ENCODE results near the gene WDR37. TPM values are rescaled to one million over a fixed set of nuclear protein-coding genes. Genes with fewer than 3 reads are reported as not detected.
"Not testable (repeated sequence)": the region's sequence is repeated elsewhere in the genome, so short reads cannot be mapped to it uniquely, and the experiment has no call there.

The WDR37 gene
- total RNA-seq, 2 experiments from 2014 or later, result 22.0 to 26.4 TPM

- DNase-seq, result peak; percentile 26
- no peaks in the 10 kb centered on the region for H3K36me3 Mint-ChIP-seq
- H3K4me3 Mint-ChIP-seq, result no peak overlapping the region
- H3K27ac Mint-ChIP-seq, result no peak overlapping the region
- no peak for ATAC-seq
- H3K4me1 Mint-ChIP-seq, result no peaks in the 10 kb centered on the region
- CTCF ChIA-PET, result no interaction called here
- no peaks in the 10 kb centered on the region for H3K27me3 Mint-ChIP-seq
- no peaks in the 10 kb centered on the region for H3K9me3 Mint-ChIP-seq (ENCODE audit: low read depth)
These were observed 103.2 kb downstream of the WDR37 start for GRCh38 chr10:1159131-1160061.

GRCh38 chr10:1160561-1161314 lies 104.6 kb downstream of the WDR37 start:
- Mint-ChIP-seq H3K27ac (no peak overlapping the region), H3K36me3 (no peaks in the 10 kb centered on the region), H3K9me3 (ENCODE audit: low read depth) (no peaks in the 10 kb centered on the region), H3K4me3 (no peak overlapping the region), H3K27me3 (no peaks in the 10 kb centered on the region), H3K4me1 (no peaks in the 10 kb centered on the region)
- ATAC-seq (no peak), DNase-seq (peak; percentile 22)
- CTCF ChIA-PET, result interaction anchor here (1.5 kb wide), 1 partner anchor 50 kb away, joined by 4 read pairs; no protein-coding TSS in a partner anchor

- H3K36me3 Mint-ChIP-seq; H3K27ac Mint-ChIP-seq; H3K4me1 Mint-ChIP-seq; H3K4me3 Mint-ChIP-seq; ATAC-seq; H3K9me3 Mint-ChIP-seq (ENCODE audit: low read depth); H3K27me3 Mint-ChIP-seq; DNase-seq: not testable (repeated sequence)
- CTCF ChIA-PET, result interaction anchor here (1.5 kb wide), 1 partner anchor 51 kb away, joined by 4 read pairs; no protein-coding TSS in a partner anchor
These were observed 105.1 kb downstream of the WDR37 start for GRCh38 chr10:1161315-1161673.

GRCh38 chr10:1162481-1163203 lies 106.5 kb downstream of the WDR37 start:
- H3K9me3 Mint-ChIP-seq (ENCODE audit: low read depth), result no peaks in the 10 kb centered on the region
- ATAC-seq (no peak), DNase-seq (no peak)
- H3K27me3 Mint-ChIP-seq, result no peaks in the 10 kb centered on the region
- H3K27ac Mint-ChIP-seq, result no peak overlapping the region
- no peaks in the 10 kb centered on the region for H3K36me3 Mint-ChIP-seq
- no peaks in the 10 kb centered on the region for H3K4me1 Mint-ChIP-seq
- no peak overlapping the region for H3K4me3 Mint-ChIP-seq
- CTCF ChIA-PET, result no interaction called here

DNA sequence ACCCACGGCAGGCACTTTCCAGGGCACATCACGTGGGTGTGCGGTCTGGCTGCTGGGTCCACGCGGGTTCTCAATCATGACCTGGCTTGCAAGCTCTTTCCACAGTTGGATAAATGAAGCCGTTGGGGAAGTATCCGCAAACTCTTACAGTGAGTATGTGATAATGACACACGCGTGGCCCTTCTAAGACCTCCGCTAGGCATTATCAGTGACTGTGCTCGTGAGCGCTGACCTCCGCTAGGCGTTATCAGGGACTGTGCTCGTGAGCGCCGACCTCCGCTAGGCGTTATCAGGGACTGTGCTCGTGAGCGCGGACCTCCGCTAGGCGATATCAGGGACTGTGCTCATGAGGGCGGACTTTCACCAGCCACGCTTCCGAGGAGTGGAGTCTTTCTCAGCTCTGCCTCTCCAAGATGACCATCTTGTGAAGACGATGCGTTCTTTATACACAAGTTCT lies 107.0 kb downstream of the WDR37 start:
- Mint-ChIP-seq H3K36me3 (no peaks in the 10 kb centered on the region), H3K4me3 (no peak overlapping the region), H3K9me3 (ENCODE audit: low read depth) (no peaks in the 10 kb centered on the region), H3K27me3 (no peaks in the 10 kb centered on the region), H3K4me1 (no peaks in the 10 kb centered on the region), H3K27ac (no peak overlapping the region)
- DNase-seq, result peak; percentile 36
- ATAC-seq, result no peak
- CTCF ChIA-PET, result no interaction called here

- no peaks in the 10 kb centered on the region for H3K27me3 Mint-ChIP-seq
- ATAC-seq (no peak), DNase-seq (no peak)
- no peaks in the 10 kb centered on the region for H3K36me3 Mint-ChIP-seq
- CTCF ChIA-PET, result no interaction called here
- H3K4me1 Mint-ChIP-seq, result no peaks in the 10 kb centered on the region
- H3K27ac Mint-ChIP-seq, result no peak overlapping the region
- no peak overlapping the region for H3K4me3 Mint-ChIP-seq
- H3K9me3 Mint-ChIP-seq (ENCODE audit: low read depth), result no peaks in the 10 kb centered on the region
These were observed 107.6 kb downstream of the WDR37 start for GRCh38 chr10:1163831-1164230.

GRCh38 chr10:1166101-1166827 lies 110.1 kb downstream of the WDR37 start:
- Mint-ChIP-seq H3K27ac (no peak overlapping the region), H3K9me3 (ENCODE audit: low read depth) (no peaks in the 10 kb centered on the region), H3K4me3 (no peak overlapping the region), H3K36me3 (no peaks in the 10 kb centered on the region), H3K4me1 (no peaks in the 10 kb centered on the region), H3K27me3 (no peaks in the 10 kb centered on the region)
- CTCF ChIA-PET, result no interaction called here
- ATAC-seq, result no peak
- DNase-seq, result no peak

DNA sequence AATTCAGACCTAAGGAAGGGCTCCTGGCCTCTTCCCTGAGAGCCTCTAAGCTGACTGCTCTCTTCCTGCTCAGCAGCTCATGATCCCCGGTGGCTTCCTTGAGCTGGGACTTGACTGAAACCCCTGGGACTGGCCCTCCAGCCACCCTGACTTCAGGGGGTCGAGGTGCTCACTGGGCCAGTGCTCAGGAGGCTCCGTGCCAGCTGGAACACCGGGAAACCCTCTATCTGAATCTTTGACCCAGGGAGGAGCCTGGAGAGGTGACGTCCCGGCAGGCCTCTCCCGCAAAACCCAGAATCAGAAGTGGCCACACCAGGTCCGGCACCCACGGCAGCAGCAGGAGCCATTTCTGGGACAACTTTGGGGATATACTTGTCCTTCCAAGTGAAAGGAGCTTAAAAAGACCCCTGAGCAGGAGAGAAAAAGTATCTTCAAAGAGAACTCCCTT lies 110.7 kb downstream of the WDR37 start:
- DNase-seq (no peak), ATAC-seq (no peak)
- Mint-ChIP-seq H3K27me3 (no peaks in the 10 kb centered on the region), H3K36me3 (no peaks in the 10 kb centered on the region), H3K4me3 (no peak overlapping the region), H3K27ac (no peak overlapping the region), H3K4me1 (no peaks in the 10 kb centered on the region), H3K9me3 (ENCODE audit: low read depth) (no peaks in the 10 kb centered on the region)
- CTCF ChIA-PET, result no interaction called here

- Mint-ChIP-seq H3K4me3 (no peak overlapping the region), H3K27me3 (no peaks in the 10 kb centered on the region), H3K27ac (no peak overlapping the region), H3K4me1 (no peaks in the 10 kb centered on the region), H3K36me3 (no peaks in the 10 kb centered on the region), H3K9me3 (ENCODE audit: low read depth) (no peaks in the 10 kb centered on the region)
- DNase-seq (no peak), ATAC-seq (no peak)
- CTCF ChIA-PET, result no interaction called here
These were observed 112.6 kb downstream of the WDR37 start for GRCh38 chr10:1168763-1169162.

DNA sequence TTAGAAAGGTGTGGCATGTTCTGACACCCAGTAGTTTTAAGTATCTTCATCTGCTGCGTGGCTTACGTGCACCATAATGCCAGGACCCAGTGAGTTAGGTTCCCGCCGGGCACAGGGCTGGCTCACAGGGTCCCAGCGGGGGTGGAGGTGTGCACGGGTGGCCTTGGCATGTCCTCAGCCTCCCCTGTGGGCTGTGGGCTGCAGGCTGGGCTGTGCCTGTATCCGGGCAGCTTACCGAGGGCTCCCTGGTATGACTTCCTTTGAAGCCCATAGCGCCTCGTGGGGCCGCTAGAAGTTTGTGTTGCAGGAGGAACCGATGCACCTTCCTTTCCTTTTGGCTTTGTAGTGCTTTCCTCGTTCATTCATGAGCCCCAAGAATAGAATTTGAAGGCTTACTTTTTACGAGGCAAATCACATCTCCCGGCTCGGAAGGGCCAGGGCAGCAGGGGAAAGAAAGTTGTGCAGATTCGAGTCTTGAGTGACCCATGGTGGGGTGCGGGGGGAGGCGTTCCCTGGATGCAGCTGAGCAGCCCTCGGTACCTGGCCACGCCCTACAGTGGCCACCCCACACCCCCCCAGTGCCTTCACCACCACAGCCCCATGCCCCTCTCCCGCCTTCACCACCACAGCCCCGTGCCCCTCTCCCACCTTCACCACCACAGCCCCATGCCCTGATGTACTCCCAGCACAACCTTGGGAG lies 113.2 kb downstream of the WDR37 start:
- Mint-ChIP-seq H3K27ac (no peak overlapping the region), H3K4me1 (no peaks in the 10 kb centered on the region)
- no peak for DNase-seq

DNA sequence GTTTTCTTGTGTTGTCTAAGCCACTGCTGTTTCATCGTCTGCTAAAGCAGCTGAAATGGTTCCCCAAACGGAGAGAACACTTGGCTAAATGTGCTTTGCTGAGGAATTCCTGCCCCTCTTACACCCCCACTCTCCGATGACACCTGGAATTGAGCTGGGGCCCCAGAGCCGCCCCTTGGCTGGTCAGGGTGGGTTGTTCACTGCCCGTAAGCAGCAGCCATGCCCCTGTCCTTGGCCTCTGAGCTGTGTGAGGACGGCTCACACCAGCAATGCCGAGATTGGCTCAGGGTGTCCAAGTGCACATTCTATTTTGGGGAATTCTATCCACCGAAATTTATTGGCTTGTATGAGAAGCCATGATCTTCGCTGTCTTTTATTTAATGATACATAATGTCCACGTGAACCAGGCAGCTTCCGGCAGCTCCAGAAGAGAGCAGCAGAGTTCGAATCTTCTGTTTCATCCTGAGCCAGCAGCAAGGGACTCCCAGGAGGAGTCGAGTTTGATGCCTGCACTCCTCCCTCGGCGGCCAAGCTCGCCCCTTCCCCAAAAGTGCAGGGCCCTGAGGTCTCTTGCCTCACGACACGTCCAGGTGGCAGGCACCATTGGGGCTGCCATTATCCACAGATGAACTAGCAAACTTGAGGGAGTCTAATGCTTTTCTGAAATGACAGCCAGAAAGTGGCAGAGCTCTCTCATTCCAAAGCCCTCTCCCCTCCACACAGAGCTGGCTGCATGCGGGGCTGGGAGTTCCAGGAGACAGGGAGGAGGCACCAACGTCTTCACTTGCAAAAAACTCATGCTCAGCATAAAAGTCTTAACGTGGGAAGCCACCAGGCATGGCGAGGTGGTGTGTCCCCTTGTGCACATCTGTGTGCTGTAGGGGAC lies 114.0 kb downstream of the WDR37 start:
- Mint-ChIP-seq H3K4me3 (no peak overlapping the region), H3K9me3 (ENCODE audit: low read depth) (no peaks in the 10 kb centered on the region), H3K4me1 (no peaks in the 10 kb centered on the region), H3K36me3 (no peaks in the 10 kb centered on the region), H3K27ac (no peak overlapping the region), H3K27me3 (no peaks in the 10 kb centered on the region)
- ATAC-seq (no peak), DNase-seq (no peak)
- CTCF ChIA-PET, result no interaction called here

More for the DNA sequence above, 113.2 kb downstream of the WDR37 start:
- CTCF ChIA-PET, result no interaction called here
- Mint-ChIP-seq H3K36me3 (no peaks in the 10 kb centered on the region), H3K9me3 (ENCODE audit: low read depth) (no peaks in the 10 kb centered on the region), H3K27me3 (no peaks in the 10 kb centered on the region), H3K4me3 (no peak overlapping the region)
- ATAC-seq, result no peak

DNA sequence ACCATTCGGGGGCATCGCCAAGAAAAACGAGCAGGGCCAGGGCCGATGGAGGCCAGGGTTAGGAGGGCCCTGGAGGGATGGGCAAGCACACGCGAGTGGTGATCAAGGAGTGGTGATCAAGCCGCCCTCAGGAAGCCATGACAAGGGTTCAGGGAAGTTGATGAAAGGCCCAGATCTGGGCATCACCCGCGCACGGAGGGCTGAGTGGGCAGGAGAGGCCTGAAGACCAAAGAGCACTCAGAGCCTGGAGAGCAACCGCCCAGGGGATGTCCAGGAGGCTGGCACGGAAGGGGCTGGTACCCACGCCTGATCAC lies 114.6 kb downstream of the WDR37 start:
- no peak for ATAC-seq
- no peak for DNase-seq
- H3K27ac Mint-ChIP-seq, result no peak overlapping the region
- CTCF ChIA-PET, result no interaction called here
- no peaks in the 10 kb centered on the region for H3K4me1 Mint-ChIP-seq
- no peaks in the 10 kb centered on the region for H3K36me3 Mint-ChIP-seq
- H3K9me3 Mint-ChIP-seq (ENCODE audit: low read depth), result no peaks in the 10 kb centered on the region
- no peak overlapping the region for H3K4me3 Mint-ChIP-seq
- H3K27me3 Mint-ChIP-seq, result no peaks in the 10 kb centered on the region
